ENCODE measurements around the gene ERBB2. TPM values are rescaled to one million over a fixed set of nuclear protein-coding genes. Genes with fewer than 3 reads are reported as not detected.

Gene ERBB2
- total and polyA plus RNA-seq, 9 of the 15 experiments (the other 6 are each of a cell fraction or from before 2014, with no cell fraction given): 0.74 to 5.6 (median 3.3) TPM

DNA sequence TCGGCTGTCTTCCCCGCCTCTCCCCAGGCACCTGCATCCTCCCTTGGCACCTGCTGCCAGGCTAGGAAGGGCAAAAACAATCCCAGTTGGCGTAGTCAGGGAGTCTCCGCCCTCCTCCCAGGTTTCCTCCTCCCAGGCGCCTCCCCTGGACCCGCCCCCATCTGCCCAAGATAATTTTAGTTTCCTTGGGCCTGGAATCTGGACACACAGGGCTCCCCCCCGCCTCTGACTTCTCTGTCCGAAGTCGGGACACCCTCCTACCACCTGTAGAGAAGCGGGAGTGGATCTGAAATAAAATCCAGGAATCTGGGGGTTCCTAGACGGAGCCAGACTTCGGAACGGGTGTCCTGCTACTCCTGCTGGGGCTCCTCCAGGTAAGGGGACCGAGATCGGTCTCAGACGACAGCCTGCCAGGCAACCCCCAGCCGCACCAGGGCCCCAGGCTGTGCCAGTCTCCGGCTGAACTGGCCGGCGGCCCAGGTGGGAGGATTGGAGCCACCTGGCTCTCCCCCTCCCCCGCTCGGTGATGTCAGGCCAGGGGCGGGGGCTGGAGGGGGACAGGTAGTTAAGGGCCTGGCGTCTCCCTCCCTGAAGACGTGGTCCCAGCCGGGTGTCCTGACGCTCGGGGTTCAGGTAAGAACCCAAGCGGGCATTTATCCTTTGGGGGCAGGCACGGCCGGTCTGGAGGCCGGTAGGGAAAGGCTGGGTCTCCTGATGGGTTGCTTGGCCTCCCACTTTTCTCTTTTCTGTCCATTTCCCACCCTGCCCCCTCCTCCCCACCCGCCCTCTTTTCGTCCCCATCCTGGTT, 38.1 kb downstream of the ERBB2 start, which contains the start of gene GRB7 (continued):
- TF ChIP-seq PHF8 (IDR thresholded peaks at IDR 0.05; ENCODE audit: borderline replicate concordance, low read length) (peak; percentile 10; the same call in 1 of the 2 replicates), KDM1A (IDR thresholded peaks at IDR 0.05) (peak in 1 of 2 experiments; percentile 66; a peak in 1 of 4 replicates), CREM (IDR thresholded peaks at IDR 0.05; ENCODE audit: low read depth) (0 out of 2 replicates have a peak, but pooled peaks have one; percentile 28), SREBF2 (CRISPR knock-in tag; IDR thresholded peaks at IDR 0.05) (no peak), ATF1 (CRISPR knock-in tag; IDR thresholded peaks at IDR 0.05) (no peak), ATF1 (tag; IDR thresholded peaks at IDR 0.05) (peak; percentile 71; the same call in 1 of the 2 replicates)

DNA sequence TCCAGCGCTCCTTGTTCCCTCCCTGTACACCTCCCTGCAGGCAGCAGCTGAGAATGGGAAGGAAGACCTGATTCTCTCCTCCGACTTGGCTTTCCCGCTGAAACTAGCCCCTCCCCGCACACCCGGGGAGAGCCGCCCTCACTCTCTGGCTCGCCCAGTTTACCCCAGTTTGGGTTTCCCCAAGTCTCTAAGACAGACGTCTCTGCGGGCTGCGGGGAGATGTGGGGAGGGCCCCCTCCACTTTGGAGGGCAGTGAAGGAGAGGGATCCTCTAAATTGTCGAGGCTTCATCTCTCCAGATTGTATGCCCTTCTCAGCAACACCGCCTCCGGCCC, 38.7 kb downstream of the ERBB2 start:
- peak overlapping the region; percentile 44 for H3K4me3 ChIP-seq
- H2AFZ ChIP-seq (ENCODE audit: low read depth, low read length): peak overlapping the region; percentile 74
- in situ Hi-C loops (cut with MboI): no loop called here
- peak in 3 of 4 experiments; percentile 45 to 58 (median 49) for DNase-seq (ENCODE audit: extremely low read depth in 1 of 4, low spot score in 3 of 4)
- H3K4me1 ChIP-seq (replicated peaks in 1 of 2; ENCODE audit: control insufficient read depth in 2 of 2, insufficient read depth in 2 of 2, low read length in 2 of 2): peaks cover 20 to 49% of the 10 kb centered on the region in 2 experiments
- peak; percentile 5; the same call in 1 of the 2 replicates for TF ChIP-seq PHF8 (IDR thresholded peaks at IDR 0.05; ENCODE audit: borderline replicate concordance, low read length)
- TF ChIP-seq, protein P1, sequence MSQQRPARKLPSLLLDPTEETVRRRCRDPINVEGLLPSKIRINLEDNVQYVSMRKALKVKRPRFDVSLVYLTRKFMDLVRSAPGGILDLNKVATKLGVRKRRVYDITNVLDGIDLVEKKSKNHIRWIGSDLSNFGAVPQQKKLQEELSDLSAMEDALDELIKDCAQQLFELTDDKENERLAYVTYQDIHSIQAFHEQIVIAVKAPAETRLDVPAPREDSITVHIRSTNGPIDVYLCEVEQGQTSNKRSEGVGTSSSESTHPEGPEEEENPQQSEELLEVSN (IDR thresholded peaks at IDR 0.05; ENCODE audit: borderline replicate concordance in 1 of 2, extremely low read depth in 1 of 2, insufficient read depth in 1 of 2, insufficient read length in 1 of 2, low read depth in 1 of 2, low read length in 1 of 2, poor library complexity in 1 of 2, severe bottlenecking in 1 of 2): peak in 1 of 2 experiments; percentile 73
- TF ChIP-seq, protein P2, sequence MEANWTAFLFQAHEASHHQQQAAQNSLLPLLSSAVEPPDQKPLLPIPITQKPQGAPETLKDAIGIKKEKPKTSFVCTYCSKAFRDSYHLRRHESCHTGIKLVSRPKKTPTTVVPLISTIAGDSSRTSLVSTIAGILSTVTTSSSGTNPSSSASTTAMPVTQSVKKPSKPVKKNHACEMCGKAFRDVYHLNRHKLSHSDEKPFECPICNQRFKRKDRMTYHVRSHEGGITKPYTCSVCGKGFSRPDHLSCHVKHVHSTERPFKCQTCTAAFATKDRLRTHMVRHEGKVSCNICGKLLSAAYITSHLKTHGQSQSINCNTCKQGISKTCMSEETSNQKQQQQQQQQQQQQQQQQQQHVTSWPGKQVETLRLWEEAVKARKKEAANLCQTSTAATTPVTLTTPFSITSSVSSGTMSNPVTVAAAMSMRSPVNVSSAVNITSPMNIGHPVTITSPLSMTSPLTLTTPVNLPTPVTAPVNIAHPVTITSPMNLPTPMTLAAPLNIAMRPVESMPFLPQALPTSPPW (CRISPR knock-in tag; IDR thresholded peaks at IDR 0.05): peak; percentile 4; the same call in 1 of the 2 replicates
- no peak for TF ChIP-seq BRD4 (IDR thresholded peaks at IDR 0.05)
- TF ChIP-seq ZBTB8A (IDR thresholded peaks at IDR 0.05; ENCODE audit: partially characterized antibody): no peak
- POLR2A ChIA-PET: no interaction called here
- peak; percentile 62 for ATAC-seq
- no peaks in the 10 kb centered on the region for H3K9me1 ChIP-seq (ENCODE audit: control insufficient read depth, insufficient read depth, low read length)
- H3K27ac ChIP-seq (ENCODE audit: extremely low read depth, low read depth, low read length): no peak overlapping the region
- intact Hi-C loops (cut with micrococcal nuclease): no loop called here
- H3K79me2 ChIP-seq (ENCODE audit: control insufficient read depth, insufficient read depth, low read length): no peaks in the 10 kb centered on the region
- no peak for FAIRE-seq
- no peaks in the 10 kb centered on the region for H3K36me3 ChIP-seq (ENCODE audit: control insufficient read depth, insufficient read depth, low read length)
- CTCF ChIA-PET (ENCODE audit: low intra/inter-chr PET ratio): no interaction called here
- H3K9me3 ChIP-seq (replicated peaks; ENCODE audit: control insufficient read depth, insufficient read depth, low read depth, low read length): no peaks in the 10 kb centered on the region
- 3% methylated on average over 13 of the region's 13 CpGs for WGBS (ENCODE audit: insufficient coverage, low coverage, missing lambda C conversion rate)
- H4K20me1 ChIP-seq (replicated peaks; ENCODE audit: control insufficient read depth, insufficient read depth, low read length): no peaks in the 10 kb centered on the region
- BruUV-seq (replicated peaks): no TSS peak
- peak overlapping the region in 1 of 2 experiments; percentile 80; a peak in 3 of 4 replicates for H3K9ac ChIP-seq (ENCODE audit: insufficient read depth in 1 of 2, low read depth in 2 of 2, low read length in 2 of 2)
- peak overlapping the region; percentile 69 for H3K4me2 ChIP-seq (ENCODE audit: insufficient read depth, low read length)
- H3K27me3 ChIP-seq (ENCODE audit: control insufficient read depth in 2 of 2, insufficient read depth in 2 of 2, low read length in 2 of 2): no peaks in the 10 kb centered on the region
